ENCODE data around the gene EXOC3L4. TPM values are rescaled to one million over a fixed set of nuclear protein-coding genes. Genes with fewer than 3 reads are reported as not detected.
A peak's percentile ranks its signal among the peaks of the same experiment; 100 is the strongest.
"Not testable (repeated sequence)": the region's sequence is repeated elsewhere in the genome, so short reads cannot be mapped to it uniquely, and the experiment has no call there.

EXOC3L4 gene
- total RNA-seq, 2 donors from 2014 or later, result 0.27 to 2.0 TPM

- intact Hi-C loops (cut with DNase I), result no loop called here
- TF ChIP-seq POLR2AphosphoS5 (IDR thresholded peaks at IDR 0.05) (no peak), POLR2A (IDR thresholded peaks at IDR 0.05) (no peak)
- TF ChIP-seq, protein P1, sequence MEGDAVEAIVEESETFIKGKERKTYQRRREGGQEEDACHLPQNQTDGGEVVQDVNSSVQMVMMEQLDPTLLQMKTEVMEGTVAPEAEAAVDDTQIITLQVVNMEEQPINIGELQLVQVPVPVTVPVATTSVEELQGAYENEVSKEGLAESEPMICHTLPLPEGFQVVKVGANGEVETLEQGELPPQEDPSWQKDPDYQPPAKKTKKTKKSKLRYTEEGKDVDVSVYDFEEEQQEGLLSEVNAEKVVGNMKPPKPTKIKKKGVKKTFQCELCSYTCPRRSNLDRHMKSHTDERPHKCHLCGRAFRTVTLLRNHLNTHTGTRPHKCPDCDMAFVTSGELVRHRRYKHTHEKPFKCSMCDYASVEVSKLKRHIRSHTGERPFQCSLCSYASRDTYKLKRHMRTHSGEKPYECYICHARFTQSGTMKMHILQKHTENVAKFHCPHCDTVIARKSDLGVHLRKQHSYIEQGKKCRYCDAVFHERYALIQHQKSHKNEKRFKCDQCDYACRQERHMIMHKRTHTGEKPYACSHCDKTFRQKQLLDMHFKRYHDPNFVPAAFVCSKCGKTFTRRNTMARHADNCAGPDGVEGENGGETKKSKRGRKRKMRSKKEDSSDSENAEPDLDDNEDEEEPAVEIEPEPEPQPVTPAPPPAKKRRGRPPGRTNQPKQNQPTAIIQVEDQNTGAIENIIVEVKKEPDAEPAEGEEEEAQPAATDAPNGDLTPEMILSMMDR (IDR thresholded peaks at IDR 0.05), result no peak
- WGBS, result 49% methylated on average over 10 of the region's 10 CpGs
- Histone ChIP-seq H3K4me3 (no peak overlapping the region), H3K36me3 (no peaks in the 10 kb centered on the region), H3K27me3 (replicated peaks; ENCODE audit: insufficient read depth) (no peaks in the 10 kb centered on the region), H3K9me3 (no peaks in the 10 kb centered on the region), H3K27ac (no peak overlapping the region), H3K4me1 (replicated peaks) (peaks cover 9% of the 10 kb centered on the region)
- no peak for DNase-seq (ENCODE audit: low spot score)
Observed at GRCh38 chr14:103118018-103118662, 23.6 kb downstream of the EXOC3L4 start.

DNA sequence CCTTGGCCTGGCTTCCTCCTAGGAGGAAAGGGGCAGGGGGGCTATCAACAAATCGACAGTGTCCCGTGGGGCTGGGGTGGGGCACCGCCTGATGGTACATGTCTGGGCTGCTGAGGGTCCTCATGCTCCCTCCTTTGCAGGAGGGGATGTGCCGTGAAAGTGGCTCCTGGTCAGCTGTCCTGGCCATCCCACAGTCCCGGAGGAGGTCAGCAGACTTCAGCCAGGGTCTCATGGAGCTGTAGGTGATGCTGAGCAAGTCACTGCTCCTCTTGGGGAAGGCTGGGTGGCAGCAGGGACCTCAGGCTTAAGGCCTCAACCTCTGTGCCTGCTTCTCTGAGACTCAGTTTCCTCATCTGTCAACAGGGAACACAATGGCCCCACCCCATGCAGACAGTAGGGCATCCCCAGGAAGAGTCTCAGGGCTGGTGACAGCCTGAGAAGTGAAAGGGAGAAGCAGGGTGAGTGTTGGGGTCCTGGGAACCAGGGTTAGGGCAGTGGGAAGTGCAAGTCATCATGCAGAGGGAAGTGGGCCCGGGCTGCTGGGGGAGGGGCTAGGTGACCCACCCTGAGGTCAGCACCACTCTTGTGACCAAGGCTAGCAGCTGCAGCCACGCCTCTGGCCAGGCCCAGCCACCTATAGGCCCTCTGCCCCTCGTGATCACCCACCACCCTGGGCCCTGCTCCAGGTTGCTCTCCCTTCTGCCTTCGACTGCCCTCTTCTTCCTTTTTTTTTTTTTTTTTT is 24.3 kb downstream of the EXOC3L4 start:
- H3K4me3 ChIP-seq, result no peak overlapping the region
- intact Hi-C loops (cut with DNase I), result no loop called here
- 83% methylated on average over 9 of the region's 9 CpGs for WGBS
- no peak for DNase-seq (ENCODE audit: low spot score)
- peaks cover 14% of the 10 kb centered on the region for H3K4me1 ChIP-seq (replicated peaks)
- no peaks in the 10 kb centered on the region for H3K9me3 ChIP-seq
- H3K36me3 ChIP-seq, result no peaks in the 10 kb centered on the region
- no peaks in the 10 kb centered on the region for H3K27me3 ChIP-seq (replicated peaks; ENCODE audit: insufficient read depth)
- TF ChIP-seq, protein P1 (IDR thresholded peaks at IDR 0.05), result no peak
- TF ChIP-seq POLR2A (IDR thresholded peaks at IDR 0.05) (no peak), POLR2AphosphoS5 (IDR thresholded peaks at IDR 0.05) (no peak)
- no peak overlapping the region for H3K27ac ChIP-seq

GRCh38 chr14:103119527-103119926 is 25.0 kb downstream of the EXOC3L4 start:
- peaks cover 14% of the 10 kb centered on the region for H3K4me1 ChIP-seq (replicated peaks)
- H3K36me3 ChIP-seq; H3K27ac ChIP-seq; intact Hi-C loops (cut with DNase I); H3K9me3 ChIP-seq; H3K27me3 ChIP-seq (replicated peaks; ENCODE audit: insufficient read depth); DNase-seq (ENCODE audit: low spot score); H3K4me3 ChIP-seq: not testable (repeated sequence)
- 92% methylated on average over 8 of the region's 8 CpGs for WGBS

DNA sequence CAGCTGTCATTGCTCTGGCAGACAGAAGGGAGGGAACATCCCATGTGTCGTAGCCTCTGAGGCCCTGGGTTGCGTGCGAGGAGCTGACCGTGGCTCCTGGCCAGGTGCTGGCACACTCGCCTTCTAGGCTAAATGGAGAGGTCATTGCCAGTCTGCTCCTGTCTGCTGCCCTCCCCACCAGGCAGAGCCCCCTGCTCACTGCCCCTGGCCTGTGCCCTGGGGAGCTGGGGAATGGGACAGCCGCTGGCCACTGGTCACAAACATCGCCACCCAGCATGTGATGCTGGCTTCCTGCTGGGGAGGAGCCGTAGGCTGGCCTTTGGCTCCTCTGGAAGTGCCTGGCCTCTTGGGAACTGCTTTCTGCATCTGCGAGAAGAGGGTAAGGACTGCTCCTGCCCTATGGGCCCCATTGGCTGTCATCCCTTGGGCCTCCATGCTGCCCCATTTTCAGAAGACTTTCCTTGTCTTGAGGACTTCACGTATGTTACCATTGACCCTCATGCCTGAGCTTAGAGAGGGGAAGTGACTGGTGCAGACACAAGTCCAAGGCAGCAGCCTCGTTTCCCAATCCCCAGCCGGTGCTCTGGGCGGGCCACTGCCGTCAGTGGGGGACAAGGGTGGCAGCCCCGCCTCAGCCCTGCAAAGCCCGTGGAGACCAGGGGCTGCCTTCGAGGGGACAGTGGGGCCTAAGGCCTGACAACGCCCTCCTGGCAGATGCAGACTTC is 26.8 kb downstream of the EXOC3L4 start:
- peak overlapping the region; percentile 30 to 74 for H3K27ac ChIP-seq
- H3K4me1 ChIP-seq (replicated peaks), result peaks cover 14% of the 10 kb centered on the region
- no peaks in the 10 kb centered on the region for H3K36me3 ChIP-seq
- no peaks in the 10 kb centered on the region for H3K27me3 ChIP-seq (replicated peaks; ENCODE audit: insufficient read depth)
- no peak for DNase-seq (ENCODE audit: low spot score)
- 61% methylated on average over 18 of the region's 18 CpGs for WGBS
- H3K4me3 ChIP-seq, result no peak overlapping the region
- intact Hi-C loops (cut with DNase I), result no loop called here
- no peaks in the 10 kb centered on the region for H3K9me3 ChIP-seq
- TF ChIP-seq, protein P1 (IDR thresholded peaks at IDR 0.05), result no peak
- TF ChIP-seq POLR2AphosphoS5 (IDR thresholded peaks at IDR 0.05) (no peak), POLR2A (IDR thresholded peaks at IDR 0.05) (no peak)

GRCh38 chr14:103121846-103122584 is 27.5 kb downstream of the EXOC3L4 start:
- Histone ChIP-seq H3K36me3 (no peaks in the 10 kb centered on the region), H3K9me3 (no peaks in the 10 kb centered on the region), H3K4me1 (replicated peaks) (peaks cover 18% of the 10 kb centered on the region), H3K27me3 (replicated peaks; ENCODE audit: insufficient read depth) (no peaks in the 10 kb centered on the region), H3K27ac (peak overlapping the region; percentile 72 to 74), H3K4me3 (no peak overlapping the region)
- WGBS, result 5% methylated on average over 23 of the region's 23 CpGs
- DNase-seq (ENCODE audit: low spot score), result peak; percentile 77
- TF ChIP-seq POLR2AphosphoS5 (IDR thresholded peaks at IDR 0.05), result peak; percentile 24
- TF ChIP-seq, protein P1 (IDR thresholded peaks at IDR 0.05), result no peak
- TF ChIP-seq POLR2A (IDR thresholded peaks at IDR 0.05), result no peak
- intact Hi-C loops (cut with DNase I), result no loop called here

Data from prostate gland (tissue), 2 donors.